ENCODE data around the gene ENDOU.

DNA sequence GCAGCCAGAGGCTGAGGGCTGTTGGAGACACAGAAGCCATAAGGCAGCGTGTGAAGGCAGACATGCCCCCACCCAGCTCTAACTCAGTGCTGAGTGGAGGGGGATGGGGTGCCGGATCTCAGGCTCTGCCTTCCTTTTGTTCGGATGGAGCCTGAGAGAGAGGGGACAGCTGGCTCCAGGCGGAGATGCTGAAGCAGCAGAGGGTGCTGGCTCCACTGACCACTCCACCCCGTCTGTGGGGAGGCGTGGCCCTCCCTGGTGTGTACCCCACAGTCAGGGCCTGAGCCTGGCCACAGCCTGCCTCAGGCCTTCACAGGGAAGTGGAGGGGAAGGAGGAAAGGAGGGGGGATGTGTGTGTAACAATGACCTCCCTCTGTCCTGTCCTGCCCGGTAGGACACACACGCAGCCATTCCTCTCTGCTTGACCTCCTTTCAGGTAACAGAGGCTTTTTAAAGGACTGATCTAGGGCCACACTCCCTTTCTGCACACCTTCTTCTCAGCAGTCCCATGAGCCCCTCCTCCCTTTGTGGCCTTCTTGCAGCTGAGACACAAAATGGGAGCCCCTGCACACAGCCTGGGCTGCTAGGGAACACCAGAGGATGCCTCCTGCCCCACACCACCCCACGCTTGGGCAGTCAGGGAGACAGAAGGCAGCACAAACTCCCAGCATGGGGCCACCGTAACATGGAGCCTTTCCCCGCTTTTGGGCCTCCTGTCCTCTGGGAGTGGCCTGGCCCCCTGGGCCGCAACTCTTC lies 9.6 kb upstream of the ENDOU start:
- TF ChIP-seq, protein P1, sequence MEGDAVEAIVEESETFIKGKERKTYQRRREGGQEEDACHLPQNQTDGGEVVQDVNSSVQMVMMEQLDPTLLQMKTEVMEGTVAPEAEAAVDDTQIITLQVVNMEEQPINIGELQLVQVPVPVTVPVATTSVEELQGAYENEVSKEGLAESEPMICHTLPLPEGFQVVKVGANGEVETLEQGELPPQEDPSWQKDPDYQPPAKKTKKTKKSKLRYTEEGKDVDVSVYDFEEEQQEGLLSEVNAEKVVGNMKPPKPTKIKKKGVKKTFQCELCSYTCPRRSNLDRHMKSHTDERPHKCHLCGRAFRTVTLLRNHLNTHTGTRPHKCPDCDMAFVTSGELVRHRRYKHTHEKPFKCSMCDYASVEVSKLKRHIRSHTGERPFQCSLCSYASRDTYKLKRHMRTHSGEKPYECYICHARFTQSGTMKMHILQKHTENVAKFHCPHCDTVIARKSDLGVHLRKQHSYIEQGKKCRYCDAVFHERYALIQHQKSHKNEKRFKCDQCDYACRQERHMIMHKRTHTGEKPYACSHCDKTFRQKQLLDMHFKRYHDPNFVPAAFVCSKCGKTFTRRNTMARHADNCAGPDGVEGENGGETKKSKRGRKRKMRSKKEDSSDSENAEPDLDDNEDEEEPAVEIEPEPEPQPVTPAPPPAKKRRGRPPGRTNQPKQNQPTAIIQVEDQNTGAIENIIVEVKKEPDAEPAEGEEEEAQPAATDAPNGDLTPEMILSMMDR (conservative IDR thresholded peaks at IDR 0.05) = no peak
- TF ChIP-seq EZH2 (IDR thresholded peaks at IDR 0.05; ENCODE audit: low read depth) = no peak

Measured in PC-9 (cell line).